Panc1 (cell line): Measurements from ENCODE around the gene BABAM2. TPM values are rescaled to one million over a fixed set of nuclear protein-coding genes. Genes with fewer than 3 reads are reported as not detected.

ENCODE experiments used
- ATAC-seq: fragments of 200-7000 bp; cut with Tn5 transposase; 2 replicates; pipeline ENCODE4 v1.9.1; 2020; ENCODE audit warnings: mild to moderate bottlenecking, moderate library complexity
- BruUV-seq: library from RNA; stranded (reverse); fragments of 400-500 nt; replicated peaks from 2 replicates; lab custom pipeline; 2021; lab: Mats Ljungman, UMichigan
- CTCF ChIA-PET: fragments of 300-600 bp; sonication (Branson Sonifier 250); formaldehyde crosslinking; loops from one replicate; lab custom pipeline; 2022; ENCODE audit warnings: antibody characterized with exemption; lab: Charles Lee
- POLR2A ChIA-PET: fragments of 300-600 bp; sonication (Branson Sonifier 250); formaldehyde crosslinking; loops from one replicate; lab custom pipeline; 2022; ENCODE audit warnings: antibody characterized with exemption; lab: Charles Lee
- DNase-seq: peaks from one replicate; pipeline ENCODE4 v3.0.0-alpha.2; 2010; ENCODE audit warnings: low read depth, low spot score
- H3K27ac ChIP-seq: 2 replicates; pipeline ENCODE4 v1.5.1; 2011; ENCODE audit warnings: mild to moderate bottlenecking, low read length, inconsistent platforms
- H3K27me3 ChIP-seq: fragments of 200-500 bp; sonication (Bioruptor generic); 2 replicates; pipeline ENCODE4 v1.6.0; 2014; ENCODE audit warnings: low read length, inconsistent platforms; ENCODE audit not compliant: control insufficient read depth, insufficient read depth
- H3K36me3 ChIP-seq: fragments of 200-500 bp; sonication (Bioruptor generic); 2 replicates; pipeline ENCODE4 v1.5.1; 2014; ENCODE audit warnings: inconsistent platforms, mild to moderate bottlenecking, low read length, moderate library complexity; ENCODE audit not compliant: control insufficient read depth, insufficient read depth
- H3K4me1 ChIP-seq: 2 replicates; pipeline ENCODE4 v1.5.1; 2011; ENCODE audit warnings: inconsistent platforms, mild to moderate bottlenecking, low read length, moderate library complexity; ENCODE audit not compliant: control insufficient read depth, insufficient read depth
- H3K4me3 ChIP-seq, 2 experiments: 2 replicates each; pipeline ENCODE4 v1.5.1; 2011 to 2012; ENCODE audit warnings: low read depth in 2 of 2, low read length in 2 of 2, mild to moderate bottlenecking in 2 of 2, inconsistent platforms in 1 of 2, moderate library complexity in 1 of 2
- H3K9me3 ChIP-seq: fragments of 200-500 bp; sonication (Bioruptor generic); 2 replicates; pipeline ENCODE4 v1.5.1; 2014; ENCODE audit warnings: low read depth, mild to moderate bottlenecking, inconsistent platforms, low read length, moderate library complexity; ENCODE audit not compliant: control insufficient read depth, insufficient read depth
- POLR2AphosphoS5 ChIP-seq: IDR thresholded peaks from 2 replicates; pipeline ENCODE4 v1.6.1; 2012; ENCODE audit warnings: mild to moderate bottlenecking, low read depth, low read length, moderate library complexity
- SIN3A ChIP-seq: IDR thresholded peaks from 2 replicates; pipeline ENCODE4 v1.6.1; 2012; ENCODE audit warnings: low read depth, mild to moderate bottlenecking, low read length, moderate library complexity, borderline replicate concordance; ENCODE audit not compliant: insufficient read depth
- TCF7L2 ChIP-seq: IDR thresholded peaks from 2 replicates; pipeline ENCODE4 v1.6.1; 2011; ENCODE audit warnings: mild to moderate bottlenecking, low read depth, low read length, inconsistent platforms
- in situ Hi-C: cut with HindIII; loops from 2 replicates; pipeline ENCODE4 v1.10.0; 2016; ENCODE audit warnings: low sequenced_read_pairs, low pct_unique_long_range_greater_than_20kb
- intact Hi-C: fragments of 100-400 bp; cut with micrococcal nuclease; formaldehyde crosslinking; loops from one replicate; pipeline ENCODE4 v1.10.0; 2022; ENCODE audit not compliant: unreplicated experiment
- total RNA-seq: library from RNA; stranded (reverse); gene quantifications from one replicate; pipeline ENCODE4 v1.2.1, GENCODE V29; 2021; ENCODE audit not compliant: unreplicated experiment
- TF ChIP-seq, protein P1 (sequence below): fragments of 450-650 bp; IDR thresholded peaks from 2 replicates; pipeline ENCODE4 v1.5.1; 2017; ENCODE audit warnings: mild to moderate bottlenecking
- TF ChIP-seq, protein P2 (sequence below), 2 experiments: IDR thresholded peaks; 2 replicates each; pipeline ENCODE4 v1.6.1; 2011 to 2012; ENCODE audit warnings: low read depth in 2 of 2, control low read depth in 1 of 2, low read length in 1 of 2, mild to moderate bottlenecking in 1 of 2, moderate library complexity in 1 of 2; ENCODE audit not compliant: insufficient read depth in 1 of 2

Gene BABAM2
- total RNA-seq, 1 experiment from 2014 or later, result 31.2 TPM

DNA sequence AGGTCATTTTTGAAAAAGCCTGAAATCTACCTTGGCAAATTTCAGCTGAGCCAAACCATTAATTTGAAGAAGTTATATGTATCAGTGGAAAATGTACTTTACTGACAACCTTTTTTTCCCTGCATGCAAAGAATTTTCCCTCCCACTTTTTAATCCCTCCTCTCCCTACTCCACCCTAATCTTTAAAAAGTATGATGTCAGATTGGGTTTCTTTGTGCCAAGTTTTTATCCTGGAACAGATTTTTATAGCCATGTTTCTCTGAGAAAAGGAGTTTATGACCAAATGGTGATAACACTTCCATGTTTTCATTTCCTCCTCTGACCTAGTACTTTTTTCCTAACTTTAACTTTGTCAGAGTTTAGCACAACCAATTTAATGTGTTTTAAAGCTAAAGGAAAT, 251.9 kb downstream of the BABAM2 start:
- ChIA-PET POLR2A (no interaction called here), CTCF (no interaction called here)
- in situ Hi-C loops, result no loop called here
- intact Hi-C loops, result no loop called here
- no peaks in the 10 kb centered on the region for H3K36me3 ChIP-seq
- H3K4me1 ChIP-seq, result no peaks in the 10 kb centered on the region
- TF ChIP-seq, protein P1, sequence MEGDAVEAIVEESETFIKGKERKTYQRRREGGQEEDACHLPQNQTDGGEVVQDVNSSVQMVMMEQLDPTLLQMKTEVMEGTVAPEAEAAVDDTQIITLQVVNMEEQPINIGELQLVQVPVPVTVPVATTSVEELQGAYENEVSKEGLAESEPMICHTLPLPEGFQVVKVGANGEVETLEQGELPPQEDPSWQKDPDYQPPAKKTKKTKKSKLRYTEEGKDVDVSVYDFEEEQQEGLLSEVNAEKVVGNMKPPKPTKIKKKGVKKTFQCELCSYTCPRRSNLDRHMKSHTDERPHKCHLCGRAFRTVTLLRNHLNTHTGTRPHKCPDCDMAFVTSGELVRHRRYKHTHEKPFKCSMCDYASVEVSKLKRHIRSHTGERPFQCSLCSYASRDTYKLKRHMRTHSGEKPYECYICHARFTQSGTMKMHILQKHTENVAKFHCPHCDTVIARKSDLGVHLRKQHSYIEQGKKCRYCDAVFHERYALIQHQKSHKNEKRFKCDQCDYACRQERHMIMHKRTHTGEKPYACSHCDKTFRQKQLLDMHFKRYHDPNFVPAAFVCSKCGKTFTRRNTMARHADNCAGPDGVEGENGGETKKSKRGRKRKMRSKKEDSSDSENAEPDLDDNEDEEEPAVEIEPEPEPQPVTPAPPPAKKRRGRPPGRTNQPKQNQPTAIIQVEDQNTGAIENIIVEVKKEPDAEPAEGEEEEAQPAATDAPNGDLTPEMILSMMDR, result no peak
- no peak for TF ChIP-seq TCF7L2
- no peak for TF ChIP-seq SIN3A
- no peak for TF ChIP-seq POLR2AphosphoS5
- TF ChIP-seq, protein P2, sequence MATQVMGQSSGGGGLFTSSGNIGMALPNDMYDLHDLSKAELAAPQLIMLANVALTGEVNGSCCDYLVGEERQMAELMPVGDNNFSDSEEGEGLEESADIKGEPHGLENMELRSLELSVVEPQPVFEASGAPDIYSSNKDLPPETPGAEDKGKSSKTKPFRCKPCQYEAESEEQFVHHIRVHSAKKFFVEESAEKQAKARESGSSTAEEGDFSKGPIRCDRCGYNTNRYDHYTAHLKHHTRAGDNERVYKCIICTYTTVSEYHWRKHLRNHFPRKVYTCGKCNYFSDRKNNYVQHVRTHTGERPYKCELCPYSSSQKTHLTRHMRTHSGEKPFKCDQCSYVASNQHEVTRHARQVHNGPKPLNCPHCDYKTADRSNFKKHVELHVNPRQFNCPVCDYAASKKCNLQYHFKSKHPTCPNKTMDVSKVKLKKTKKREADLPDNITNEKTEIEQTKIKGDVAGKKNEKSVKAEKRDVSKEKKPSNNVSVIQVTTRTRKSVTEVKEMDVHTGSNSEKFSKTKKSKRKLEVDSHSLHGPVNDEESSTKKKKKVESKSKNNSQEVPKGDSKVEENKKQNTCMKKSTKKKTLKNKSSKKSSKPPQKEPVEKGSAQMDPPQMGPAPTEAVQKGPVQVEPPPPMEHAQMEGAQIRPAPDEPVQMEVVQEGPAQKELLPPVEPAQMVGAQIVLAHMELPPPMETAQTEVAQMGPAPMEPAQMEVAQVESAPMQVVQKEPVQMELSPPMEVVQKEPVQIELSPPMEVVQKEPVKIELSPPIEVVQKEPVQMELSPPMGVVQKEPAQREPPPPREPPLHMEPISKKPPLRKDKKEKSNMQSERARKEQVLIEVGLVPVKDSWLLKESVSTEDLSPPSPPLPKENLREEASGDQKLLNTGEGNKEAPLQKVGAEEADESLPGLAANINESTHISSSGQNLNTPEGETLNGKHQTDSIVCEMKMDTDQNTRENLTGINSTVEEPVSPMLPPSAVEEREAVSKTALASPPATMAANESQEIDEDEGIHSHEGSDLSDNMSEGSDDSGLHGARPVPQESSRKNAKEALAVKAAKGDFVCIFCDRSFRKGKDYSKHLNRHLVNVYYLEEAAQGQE (IDR thresholded peaks at IDR 0.05; ENCODE audit: insufficient read depth in 1 of 2, low read depth in 2 of 2, low read length in 1 of 2), result no peak
- DNase-seq (no peak), ATAC-seq (no peak)
- no peaks in the 10 kb centered on the region for H3K9me3 ChIP-seq
- BruUV-seq, result no TSS peak
- no peaks in the 10 kb centered on the region for H3K27me3 ChIP-seq
- no peak overlapping the region for H3K27ac ChIP-seq
- H3K4me3 ChIP-seq, result no peak overlapping the region

DNA sequence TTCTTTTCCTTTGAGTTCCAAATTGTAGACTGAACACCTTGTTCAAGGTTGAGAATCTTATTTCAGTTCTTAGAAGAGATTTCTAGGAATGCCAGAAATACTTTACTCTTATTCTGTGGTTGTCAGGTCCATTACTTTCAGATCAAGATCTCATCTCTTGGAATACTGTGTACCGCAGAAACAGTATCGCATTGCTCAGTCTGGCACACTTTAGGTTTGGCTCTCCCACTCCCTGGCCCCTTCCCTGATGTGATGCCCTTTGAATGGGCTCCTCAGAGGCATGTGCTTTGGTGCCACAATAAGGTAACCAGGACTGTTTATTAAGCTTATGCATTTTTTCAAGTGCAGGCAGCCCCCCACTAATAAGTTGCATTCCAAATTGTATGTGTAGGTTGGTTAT, 257.5 kb downstream of the BABAM2 start:
- Histone ChIP-seq H3K27me3 (no peaks in the 10 kb centered on the region), H3K4me3 (no peak overlapping the region), H3K9me3 (no peaks in the 10 kb centered on the region), H3K27ac (no peak overlapping the region), H3K36me3 (no peaks in the 10 kb centered on the region), H3K4me1 (peaks cover 7% of the 10 kb centered on the region; the same call in 1 of the 2 replicates)
- in situ Hi-C loops, result no loop called here
- intact Hi-C loops, result no loop called here
- CTCF ChIA-PET, result no interaction called here
- no peak for ATAC-seq
- no peak for TF ChIP-seq TCF7L2
- TF ChIP-seq, protein P1, result no peak
- TF ChIP-seq SIN3A, result no peak
- TF ChIP-seq, protein P2 (IDR thresholded peaks at IDR 0.05; ENCODE audit: insufficient read depth in 1 of 2, low read depth in 2 of 2, low read length in 1 of 2), result no peak
- TF ChIP-seq POLR2AphosphoS5, result no peak
- POLR2A ChIA-PET, result no interaction called here
- no peak for DNase-seq
- BruUV-seq, result no TSS peak
